HG03025 (cell line): ENCODE results near the gene RNF217.
"Not testable (repeated sequence)": the region's sequence is repeated elsewhere in the genome, so short reads cannot be mapped to it uniquely, and the experiment has no call there.

Source experiments
- ATAC-seq: cut with Tn5 transposase; IDR thresholded peaks from one replicate; pipeline ENCODE4 v1.9.1; 2021; ENCODE audit warnings: mild to moderate bottlenecking, moderate library complexity; ENCODE audit not compliant: unreplicated experiment, low FRiP score

RNF217 gene, protein sequence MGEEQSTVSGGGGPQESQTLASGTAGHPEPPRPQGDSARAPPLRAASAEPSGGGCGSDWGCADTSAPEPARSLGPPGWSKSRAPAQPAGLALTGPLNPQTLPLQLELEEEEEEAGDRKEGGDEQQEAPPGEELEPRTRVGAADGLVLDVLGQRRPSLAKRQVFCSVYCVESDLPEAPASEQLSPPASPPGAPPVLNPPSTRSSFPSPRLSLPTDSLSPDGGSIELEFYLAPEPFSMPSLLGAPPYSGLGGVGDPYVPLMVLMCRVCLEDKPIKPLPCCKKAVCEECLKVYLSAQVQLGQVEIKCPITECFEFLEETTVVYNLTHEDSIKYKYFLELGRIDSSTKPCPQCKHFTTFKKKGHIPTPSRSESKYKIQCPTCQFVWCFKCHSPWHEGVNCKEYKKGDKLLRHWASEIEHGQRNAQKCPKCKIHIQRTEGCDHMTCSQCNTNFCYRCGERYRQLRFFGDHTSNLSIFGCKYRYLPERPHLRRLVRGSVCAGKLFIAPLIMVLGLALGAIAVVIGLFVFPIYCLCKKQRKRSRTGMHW

GRCh38 chr6:124961777-124962638, at the start of gene RNF217:
Gene RNF217 (plus strand): TSS chr6:124962437. CDS start chr6:124962545, 108 bp downstream.
- no peak for ATAC-seq

GRCh38 chr6:124913056-124913455, 49.2 kb upstream of the RNF217 start:
- no peak for ATAC-seq

GRCh38 chr6:124917769-124918168, 44.5 kb upstream of the RNF217 start:
- no peak for ATAC-seq

DNA sequence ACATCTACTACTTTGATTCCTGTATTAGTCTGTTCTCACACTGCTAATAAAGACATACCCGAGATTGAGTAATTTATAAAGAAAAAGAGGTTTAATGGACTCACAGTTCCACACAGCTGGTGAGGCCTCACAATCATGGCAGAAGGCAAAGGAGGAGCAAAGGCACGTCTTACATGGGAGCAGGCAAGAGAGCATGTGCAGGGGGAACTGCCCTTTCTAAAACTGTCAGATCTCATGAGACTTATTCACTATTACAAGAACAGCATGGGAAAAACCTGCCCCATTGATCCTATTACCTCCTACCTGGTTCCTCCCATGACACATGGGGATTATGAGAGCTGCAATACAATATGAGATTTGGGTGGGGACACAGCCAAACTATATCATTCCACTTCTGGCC, 42.5 kb upstream of the RNF217 start:
- ATAC-seq: not testable (repeated sequence)

DNA sequence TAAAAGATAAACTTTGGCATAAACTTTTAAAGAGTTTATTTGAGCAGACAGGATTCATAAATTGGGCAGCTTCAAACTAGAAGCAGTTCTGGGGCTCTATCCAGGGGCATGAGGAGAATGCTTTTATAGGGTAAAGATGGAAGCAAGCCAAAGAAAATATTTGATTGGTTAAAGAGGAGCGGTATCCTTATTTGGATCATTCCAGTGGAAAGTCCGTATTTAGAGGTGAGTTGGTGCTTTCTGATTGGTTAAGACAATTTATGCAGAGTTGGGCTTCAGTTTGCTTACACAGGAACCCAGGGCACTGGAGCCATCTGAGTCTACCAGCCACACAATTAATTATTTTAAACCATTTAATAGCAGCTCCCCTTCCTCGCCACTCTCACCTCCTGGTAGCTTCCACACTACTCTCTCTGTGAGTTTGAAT, 37.9 kb upstream of the RNF217 start:
- no peak for ATAC-seq

GRCh38 chr6:124926435-124926834, 35.8 kb upstream of the RNF217 start:
- ATAC-seq: no peak

DNA sequence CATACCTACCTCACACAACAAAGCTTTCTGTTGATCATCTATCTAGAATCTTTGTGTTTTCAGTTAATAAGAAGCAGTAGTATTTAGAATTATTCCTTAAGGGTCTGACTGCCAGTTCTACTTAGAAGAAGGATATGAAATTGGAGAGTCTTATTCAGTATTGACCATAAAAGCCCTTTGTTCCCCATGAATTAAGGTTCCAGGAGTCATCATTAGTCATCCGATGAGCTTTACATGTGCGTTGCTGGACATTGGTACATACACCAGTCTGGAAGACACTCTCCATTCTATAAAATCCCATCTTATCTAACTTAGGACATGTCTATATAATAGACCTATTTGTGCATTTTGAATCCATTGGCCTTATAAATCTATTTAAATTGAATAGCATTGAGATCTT, 34.4 kb upstream of the RNF217 start:
- no peak for ATAC-seq

GRCh38 chr6:124928851-124929250, 33.4 kb upstream of the RNF217 start:
- ATAC-seq: no peak

DNA sequence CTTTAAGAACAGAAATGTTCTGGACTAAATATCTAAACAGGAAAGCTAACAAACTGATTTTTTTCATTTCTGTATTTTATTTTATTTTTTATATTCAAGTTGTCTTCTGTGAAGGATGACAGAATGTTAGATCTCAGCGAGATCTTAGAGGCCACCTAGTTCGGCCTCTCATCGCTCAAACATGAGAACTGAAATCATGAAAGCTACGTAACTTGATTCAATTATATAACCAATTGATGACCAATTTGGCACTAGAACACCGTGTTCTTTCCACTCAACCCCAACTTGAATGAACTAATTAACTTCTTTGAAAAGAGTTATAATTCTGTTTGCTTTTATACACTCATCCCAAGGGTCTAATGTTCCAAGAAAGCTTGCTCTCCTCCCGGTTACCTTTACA, 24.6 kb upstream of the RNF217 start:
- ATAC-seq: no peak

DNA sequence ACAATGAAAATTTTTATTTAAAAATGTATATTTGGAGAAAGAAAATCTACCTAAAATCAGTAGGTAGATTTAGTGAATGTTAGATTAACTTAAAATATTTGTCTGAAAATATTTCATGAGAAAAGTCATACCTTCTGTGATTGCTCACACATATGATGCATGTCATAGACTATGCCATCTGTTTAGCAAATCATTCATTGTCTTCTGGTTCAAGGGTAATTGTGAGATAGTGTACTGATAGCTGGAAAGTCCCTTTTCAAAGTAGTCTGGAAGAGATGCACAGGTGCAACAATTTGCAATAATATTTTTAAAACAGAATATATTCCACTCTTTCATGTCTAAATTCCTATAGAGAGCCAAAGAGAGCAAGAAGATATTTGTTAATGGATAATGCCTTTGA, 21.0 kb upstream of the RNF217 start:
- ATAC-seq: no peak

- no peak for ATAC-seq
Measured at GRCh38 chr6:124943658-124944057, 18.6 kb upstream of the RNF217 start.

DNA sequence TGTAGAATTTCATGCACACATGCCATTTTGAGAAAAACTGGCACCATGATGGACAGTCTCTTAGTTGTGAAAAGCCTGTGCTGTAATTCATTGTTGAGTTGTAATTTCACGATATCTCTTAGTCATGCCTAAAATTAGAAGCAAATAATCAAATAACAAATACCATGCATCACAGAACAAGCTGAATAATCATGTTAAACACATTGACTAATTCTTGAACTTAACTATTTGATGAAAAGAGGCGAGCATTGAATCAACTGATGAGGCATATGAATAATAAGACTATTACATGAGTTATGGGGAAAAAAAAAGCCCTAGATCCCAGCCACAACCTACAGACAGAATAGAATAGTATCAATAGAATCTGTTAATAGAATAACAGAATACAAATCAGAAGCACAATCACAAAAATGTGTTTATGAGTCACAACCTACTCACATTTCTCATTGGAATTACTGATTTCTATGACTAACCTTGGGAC, 14.2 kb upstream of the RNF217 start:
- no peak for ATAC-seq

DNA sequence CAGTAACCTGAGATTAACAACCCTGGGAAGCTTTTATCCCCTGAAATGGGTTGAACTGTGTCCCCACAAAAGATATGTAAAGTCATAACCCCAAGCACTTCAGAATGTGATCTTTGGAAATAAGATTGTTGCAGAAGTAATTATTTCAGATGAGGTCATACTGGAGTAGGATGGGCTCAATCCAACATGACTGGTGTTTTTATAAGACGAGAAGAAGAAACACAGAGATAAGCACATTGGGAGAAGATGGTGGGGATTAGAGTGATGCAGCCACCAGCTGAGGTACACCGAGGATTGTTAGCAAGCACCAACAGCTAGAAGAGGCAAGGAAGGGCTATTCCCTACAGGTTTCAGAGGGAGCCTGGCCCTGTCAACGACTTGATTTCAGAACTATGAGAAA, 12.5 kb upstream of the RNF217 start:
- ATAC-seq: no peak

DNA sequence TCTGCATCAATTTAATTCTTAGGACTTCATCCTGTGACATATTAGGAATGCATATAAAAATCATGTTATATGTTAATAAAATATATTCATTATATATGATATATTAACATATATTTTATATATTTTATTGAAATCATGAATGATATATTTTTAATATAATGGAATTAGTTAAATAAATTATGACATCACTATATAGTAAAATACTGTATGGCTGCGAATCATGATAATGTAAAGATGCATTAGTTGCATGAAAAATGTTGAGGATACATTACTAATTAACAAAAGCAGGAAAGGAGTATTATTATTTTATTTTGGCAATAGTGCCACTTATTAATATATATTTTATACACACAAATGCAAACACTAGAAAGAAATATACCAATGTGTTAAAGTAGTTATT, 8.4 kb upstream of the RNF217 start:
- no peak for ATAC-seq

DNA sequence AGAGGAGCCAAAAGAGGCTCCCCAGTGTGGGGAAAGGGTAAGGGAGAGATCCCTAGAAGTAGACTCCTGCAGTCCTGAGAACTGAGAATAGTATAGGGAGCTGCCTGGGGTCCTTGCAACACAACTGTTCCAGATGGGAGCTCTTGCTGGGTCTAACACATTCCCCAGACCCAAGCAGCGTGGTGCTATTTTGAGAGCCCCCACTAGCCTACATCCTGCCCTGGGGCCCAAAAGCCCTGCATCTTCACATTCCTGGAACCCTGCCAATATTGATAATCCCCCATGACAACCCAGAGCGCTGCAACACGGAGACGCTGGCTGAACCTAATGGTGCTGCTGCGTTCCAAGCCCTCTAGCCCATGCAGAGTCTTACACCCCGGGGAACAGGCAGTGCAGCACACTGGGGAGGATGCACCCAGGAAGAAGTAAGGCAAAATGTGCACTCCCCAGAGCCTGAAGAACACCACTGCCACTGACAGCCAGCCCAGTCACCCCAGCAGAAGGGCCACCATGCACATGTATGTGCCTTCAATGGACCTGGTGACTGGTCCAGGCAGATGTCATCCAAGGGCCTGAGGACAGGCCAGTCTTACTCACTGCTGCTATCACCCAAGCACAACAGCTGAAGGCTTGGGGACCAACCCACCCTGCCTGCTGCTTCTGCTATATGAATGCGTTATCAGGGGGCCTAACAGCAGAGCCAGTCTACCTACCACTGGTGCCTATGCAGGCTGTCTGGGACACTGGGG, 7.0 kb upstream of the RNF217 start:
- ATAC-seq: no peak

DNA sequence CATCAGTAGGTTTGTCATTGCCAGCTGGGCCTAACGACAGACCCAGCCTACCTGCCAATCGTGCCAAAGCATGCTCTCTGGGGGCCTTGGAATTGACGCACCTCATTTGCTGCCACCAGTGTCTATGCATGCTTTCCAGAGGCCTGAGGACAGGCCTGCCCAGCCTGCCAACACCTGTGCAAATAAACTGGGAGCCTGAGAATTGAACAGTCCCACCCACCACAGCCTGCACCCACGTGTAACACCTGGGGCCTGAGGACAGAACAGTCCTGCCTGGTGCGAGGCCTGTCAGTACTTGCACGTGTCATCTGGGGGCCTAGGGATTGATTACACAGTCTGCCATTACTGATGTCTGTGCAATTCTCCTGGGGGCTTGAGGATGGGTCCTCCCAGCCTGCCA, 6.2 kb upstream of the RNF217 start:
- ATAC-seq: no peak

DNA sequence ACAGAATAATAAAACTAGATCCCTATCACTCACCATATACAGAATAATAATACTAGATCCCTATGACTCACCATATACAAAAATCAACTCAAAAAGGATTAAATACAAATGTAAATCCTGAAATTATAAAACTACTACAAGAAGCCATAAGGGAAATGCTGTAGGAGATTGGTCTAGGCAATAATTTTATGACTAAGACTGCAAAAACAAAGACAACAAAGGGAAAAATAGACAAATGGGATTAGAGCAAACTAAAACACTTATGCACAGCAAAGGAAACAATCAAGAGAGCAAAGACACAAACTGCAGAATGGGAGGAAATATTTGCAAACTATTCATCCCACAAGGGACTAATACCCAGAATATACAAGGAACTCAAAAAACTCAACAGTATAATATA, 4.1 kb upstream of the RNF217 start:
- no peak for ATAC-seq

GRCh38 chr6:124958759-124959354, 3.4 kb upstream of the RNF217 start:
- ATAC-seq: no peak

- no peak for ATAC-seq
Measured at GRCh38 chr6:124960757-124961463, 1.3 kb upstream of the RNF217 start.

DNA sequence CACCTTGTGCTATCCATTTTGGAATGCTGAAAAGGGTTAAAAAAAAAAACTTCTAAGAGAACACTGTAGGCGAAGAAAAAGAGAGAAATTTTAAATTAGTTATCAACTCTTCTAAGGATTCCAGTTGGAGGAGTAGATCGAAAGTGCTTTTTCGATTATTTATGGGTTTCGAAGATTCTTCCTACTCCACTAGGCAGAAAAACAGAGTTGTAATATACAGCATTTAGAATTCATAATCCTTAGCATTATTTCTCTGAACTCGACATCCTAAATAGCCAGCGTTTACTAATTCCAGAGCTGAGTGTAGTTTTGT, 817 bp upstream of the RNF217 start:
- no peak for ATAC-seq
